NCI-H2107 treated with DMSO at 0.1 percent for 48 hours (cell line): ENCODE results near the gene RASAL1.
"Not testable (repeated sequence)": the region's sequence is repeated elsewhere in the genome, so short reads cannot be mapped to it uniquely, and the experiment has no call there.

ENCODE experiments used
- DNase-seq: peaks from one replicate; lab custom pipeline; 2025; ENCODE audit not compliant: unreplicated experiment; lab: John Stamatoyannopoulos, UW

Gene RASAL1

DNA sequence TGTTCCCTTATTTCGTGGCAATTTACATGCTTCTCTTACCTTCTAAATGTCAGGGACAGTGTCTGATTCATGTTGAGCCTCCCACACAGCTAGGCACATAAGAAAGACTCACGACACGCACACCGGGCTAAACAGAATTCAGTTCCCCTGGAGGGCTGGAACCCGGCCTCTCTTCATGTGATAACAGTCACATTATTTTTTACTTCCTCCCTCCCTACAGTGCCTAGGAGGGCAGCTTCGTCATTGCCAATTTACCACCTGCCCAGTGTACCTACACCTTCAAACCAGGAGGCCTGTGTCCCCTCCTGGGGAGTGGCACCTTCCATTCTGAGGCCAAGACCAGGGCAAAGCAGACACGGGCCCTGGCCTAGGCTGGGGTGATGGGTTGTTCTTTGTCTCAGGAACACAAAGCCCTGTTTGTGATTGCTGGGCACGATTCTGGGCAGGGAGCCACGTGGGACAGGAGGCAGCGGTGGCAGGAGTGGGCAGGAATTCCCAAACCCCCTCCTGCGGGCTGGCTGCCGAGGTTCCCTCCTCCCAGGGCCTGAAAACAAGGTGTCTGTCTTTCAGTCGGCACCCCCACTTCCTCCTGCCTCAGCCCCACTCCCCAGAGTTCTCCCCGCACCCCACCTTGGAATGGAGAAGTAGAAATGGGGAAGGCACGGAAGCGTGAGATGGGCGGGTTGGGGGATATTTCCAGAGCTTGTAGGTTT is 6.8 kb upstream of the RASAL1 start:
- DNase-seq: no peak

- not testable (repeated sequence) for DNase-seq
Observed at GRCh38 chr12:113141716-113142115, 6.2 kb upstream of the RASAL1 start.

DNA sequence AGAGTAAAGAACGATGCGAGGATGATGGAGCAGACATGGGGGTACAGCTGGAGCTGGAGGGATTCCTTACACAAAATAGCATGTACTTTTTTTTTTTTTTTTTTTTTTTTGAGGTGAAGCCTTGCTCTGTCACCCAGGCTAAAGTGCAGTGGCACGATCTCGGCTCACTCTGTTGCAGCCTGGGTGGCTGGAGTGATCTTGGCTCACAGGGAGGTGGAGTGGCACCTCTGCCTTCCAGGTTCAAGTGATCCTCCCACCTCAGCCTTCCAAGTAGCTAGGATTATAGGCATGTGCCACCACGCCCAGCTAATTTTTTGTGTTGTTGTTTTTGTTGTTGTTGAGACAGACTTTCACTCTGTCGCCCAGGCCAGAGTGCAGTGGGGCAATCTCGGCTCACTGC is 5.1 kb upstream of the RASAL1 start:
- no peak for DNase-seq

GRCh38 chr12:113138826-113139225 is 3.3 kb upstream of the RASAL1 start:
- no peak for DNase-seq

DNA sequence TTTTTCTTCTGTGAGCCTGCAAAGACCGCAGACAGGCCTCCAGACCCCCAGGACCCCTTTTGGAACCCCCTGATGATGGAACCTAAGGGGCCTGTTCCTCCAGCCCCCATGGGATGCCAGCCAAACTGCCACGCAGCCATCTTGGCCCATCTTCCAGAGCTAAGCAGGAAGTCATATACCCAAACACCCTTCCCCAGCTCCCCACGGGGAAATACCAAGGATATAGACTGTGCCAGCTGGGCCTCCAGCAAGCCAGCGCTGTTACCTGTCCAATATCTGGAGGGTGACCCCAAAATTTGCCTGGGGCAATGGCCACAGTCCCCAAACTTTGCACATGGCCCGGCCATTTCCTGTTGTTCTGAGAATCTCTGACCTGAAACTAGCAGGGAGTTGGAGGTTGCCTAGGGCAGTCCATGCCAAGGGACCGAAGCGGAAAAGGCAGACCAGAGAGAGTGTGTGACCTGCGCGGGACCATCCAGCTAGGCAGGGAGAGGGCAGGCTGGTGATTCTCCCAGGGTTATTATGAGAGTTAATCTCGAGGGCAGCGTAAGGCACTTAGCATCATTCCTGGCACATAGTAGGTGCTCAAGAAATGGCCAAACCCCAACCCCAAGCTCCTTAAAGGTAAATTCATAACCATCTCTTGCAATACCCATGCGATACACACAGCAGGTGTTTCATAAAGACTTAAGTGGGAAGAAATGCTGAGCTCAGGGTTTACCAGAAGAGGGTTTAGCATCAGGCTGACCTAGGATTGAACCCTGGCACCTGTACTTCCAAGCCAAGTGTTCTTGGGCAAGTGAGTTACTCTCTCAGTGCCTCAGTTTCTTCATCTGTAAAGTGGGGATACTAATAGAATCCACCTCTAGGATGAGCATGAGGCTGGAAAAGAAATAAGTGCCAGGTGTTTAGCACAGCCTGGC is 2.6 kb upstream of the RASAL1 start:
- no peak for DNase-seq

DNA sequence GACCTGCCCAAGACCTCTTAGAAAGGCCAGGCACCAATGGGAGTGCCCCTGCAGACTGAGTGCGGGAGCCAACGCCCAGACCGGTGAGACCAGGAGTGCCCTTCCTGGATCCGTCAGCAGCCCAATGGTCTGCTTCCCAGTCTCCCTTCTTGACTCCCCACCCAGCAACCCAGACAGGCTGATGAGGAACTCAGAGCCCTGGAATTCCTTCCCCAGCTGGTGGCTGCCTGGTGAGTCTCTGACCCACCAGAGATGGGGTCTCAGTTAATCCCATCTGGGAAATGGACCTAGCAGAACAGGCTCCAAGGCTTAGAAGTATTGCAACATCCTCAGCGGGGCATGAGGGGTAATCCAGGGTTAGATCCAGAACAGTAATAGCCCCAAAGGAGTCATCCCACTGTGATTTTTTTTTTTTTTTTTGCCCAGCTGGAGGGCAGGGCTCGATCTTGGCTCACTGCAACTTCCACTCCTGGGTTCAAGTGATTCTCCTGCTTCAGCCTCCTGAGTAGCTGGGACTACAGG is 1.5 kb upstream of the RASAL1 start:
- DNase-seq: no peak

DNA sequence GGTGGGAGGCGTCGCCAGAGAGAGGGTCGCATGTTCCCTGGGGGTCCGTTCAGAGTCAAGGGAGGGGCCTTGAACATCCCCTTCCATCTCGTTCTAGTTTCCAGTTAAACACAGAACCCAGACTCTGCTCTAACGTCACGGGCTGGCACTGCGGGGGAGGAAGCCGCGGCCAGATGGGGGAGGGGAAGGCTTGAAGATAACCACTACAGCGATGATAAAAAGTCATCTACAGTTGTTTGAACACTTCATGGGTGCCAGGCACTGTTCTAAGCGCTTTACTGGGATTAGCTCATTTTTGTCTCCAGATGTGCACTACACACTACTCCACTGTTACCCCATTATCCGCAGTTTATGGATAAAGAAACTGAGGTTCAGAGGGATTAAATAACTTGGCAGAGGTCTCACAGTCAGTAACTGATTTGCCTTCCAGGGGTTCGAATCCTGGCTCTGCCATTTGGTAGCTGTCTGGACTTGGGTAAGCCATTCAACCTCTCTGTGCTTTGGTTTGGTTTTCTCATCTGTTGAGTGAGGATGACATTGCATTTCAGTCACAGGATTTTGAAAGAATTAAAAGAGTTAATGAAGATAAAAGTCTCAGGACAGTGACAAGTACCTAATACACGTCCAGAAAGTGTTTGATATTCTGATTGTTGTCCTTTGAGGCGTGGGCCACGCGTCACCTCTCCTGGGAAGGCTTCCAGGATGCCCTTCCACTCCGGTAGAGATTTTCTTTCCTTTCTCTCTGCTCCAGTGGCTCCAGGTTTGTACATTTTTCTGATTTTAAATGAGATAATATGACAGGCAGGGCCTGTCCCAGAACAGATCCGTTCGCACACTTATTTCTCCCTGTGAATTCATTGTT is 798 bp upstream of the RASAL1 start:
- DNase-seq: no peak

- no peak for DNase-seq
Observed at GRCh38 chr12:113134521-113134951, 1.0 kb downstream of the RASAL1 start.

- DNase-seq: no peak
Observed at GRCh38 chr12:113134071-113134470, 1.5 kb downstream of the RASAL1 start.

GRCh38 chr12:113133666-113134065 is 1.9 kb downstream of the RASAL1 start:
- no peak for DNase-seq

- DNase-seq: no peak
Observed at GRCh38 chr12:113133036-113133435, 2.5 kb downstream of the RASAL1 start.

DNA sequence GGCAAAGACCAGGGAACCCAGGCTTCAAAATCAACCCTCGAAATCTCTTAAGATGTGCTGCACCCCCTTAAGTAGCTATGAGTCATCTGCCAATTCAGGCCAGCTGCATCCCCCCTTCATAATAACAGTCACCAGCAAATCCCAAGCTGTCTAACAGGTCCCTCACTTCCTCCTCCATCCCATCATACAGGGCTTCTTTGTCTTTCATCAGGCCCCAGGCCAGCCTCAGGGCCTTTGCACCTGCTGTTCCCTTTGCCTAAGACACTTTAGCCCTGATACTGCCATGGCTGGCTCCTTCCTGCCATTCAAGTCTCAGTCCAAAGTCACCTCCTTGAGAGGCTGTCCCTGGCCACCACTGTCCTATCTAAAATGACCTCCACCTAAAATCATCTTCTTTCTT is 4.0 kb downstream of the RASAL1 start:
- DNase-seq: no peak

DNA sequence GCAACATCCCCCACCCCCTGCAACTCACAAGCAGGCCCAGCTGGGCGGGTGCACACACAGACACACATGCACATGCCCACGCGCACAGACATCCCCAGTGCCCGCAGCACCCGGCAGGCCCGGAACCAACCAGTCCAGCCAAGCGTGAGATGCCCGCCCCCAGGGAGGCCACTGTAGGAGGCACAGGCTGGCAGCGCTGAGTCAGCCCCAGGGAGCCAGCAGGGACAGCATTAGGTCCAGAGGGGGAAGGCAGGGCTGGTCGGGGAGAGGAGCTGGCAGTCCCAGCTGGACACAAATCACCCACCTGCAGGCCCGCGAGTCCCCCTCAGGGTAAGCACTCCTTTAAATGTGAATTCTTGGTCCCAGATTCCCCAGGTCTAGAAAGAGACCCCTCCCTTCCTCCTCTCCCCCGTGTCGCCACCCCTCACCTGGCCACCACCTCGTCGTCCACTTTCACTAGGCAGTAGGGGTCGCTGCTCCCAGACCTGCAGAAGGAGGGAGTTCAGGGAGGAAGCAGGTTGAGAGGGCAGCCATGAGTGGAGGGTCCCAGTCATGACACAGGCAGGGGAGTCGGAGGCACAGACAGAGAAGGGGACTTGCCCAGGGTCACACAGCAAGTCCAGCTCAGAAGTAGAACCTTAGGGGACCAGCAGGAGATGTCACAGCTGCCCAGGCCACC is 5.0 kb downstream of the RASAL1 start:
- peak; percentile 57 for DNase-seq

DNA sequence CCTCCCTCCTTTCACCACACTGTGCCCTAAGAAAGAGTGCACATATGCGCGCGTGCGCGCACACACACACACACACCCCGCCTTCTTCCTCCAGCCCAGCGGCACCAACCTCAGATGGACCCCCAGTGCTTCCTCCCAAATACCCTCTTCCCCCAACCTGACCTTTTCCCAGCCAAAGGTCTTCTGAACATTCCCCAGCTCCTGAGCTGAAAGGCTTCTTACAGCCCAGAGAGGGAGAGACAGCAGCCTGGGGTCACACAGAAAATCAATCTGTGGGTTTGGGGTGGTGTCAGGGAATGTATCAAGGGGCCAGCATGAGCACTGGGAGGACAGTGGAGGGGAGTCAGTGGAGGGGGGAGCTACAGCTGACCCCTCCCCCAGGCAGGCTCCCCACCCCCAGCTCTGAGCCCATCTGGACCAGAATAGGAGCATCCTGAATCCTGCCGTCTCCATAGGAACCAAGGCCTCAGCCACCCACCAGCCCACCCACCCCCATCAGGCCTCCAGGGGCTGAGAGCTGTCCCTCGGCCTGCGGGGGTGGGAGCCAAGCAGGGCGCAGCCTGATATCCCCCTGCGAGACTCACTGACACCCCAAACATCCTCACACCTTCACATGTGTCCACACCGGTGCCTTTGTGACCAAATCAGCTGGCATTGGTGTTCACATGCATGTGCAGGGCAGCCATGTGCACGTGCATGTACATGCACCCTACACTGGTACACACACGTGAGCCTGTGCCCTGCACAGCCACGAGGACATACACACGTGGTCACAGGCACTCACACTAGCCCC is 5.7 kb downstream of the RASAL1 start:
- no peak for DNase-seq

DNA sequence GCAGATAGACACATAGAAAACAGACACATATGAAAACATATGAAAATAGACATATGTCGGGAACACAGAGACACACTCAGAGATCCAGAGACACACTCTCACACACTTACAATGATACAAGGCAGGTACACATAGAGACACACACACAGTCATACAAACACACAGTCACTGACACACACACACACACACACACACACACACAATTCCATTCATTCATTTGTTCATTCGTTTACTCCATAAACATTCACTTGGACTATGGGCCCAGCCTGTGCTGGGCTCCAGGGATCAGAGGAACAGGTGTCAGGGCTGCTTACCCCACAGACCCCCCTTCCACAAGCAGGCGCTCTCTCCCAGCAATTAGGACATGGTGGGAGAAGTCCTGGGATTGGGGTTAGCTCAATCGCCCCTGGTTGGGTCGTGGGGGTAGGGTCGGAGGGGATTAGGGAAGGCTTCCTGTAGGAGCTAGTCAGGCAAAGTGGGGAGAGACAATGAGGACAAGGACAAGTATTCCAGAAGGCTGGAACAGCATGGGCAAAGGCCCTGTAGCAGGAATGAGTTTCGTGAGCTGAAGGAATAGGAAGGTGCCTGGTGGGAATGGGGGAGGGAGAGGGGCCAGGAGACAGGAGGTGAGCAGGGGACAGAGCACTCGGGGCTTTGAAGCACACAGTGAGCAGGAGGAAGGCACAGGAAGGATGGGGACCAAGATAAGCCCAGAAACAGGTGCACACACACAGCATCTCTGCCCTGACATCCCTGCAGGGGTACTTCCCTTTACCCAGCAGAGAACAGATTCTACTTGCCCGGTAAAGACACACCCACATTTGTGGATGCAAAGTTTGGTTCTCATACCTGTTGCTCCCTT is 6.5 kb downstream of the RASAL1 start:
- DNase-seq: no peak

- DNase-seq: no peak
Observed at GRCh38 chr12:113127791-113128199, 7.8 kb downstream of the RASAL1 start.

DNA sequence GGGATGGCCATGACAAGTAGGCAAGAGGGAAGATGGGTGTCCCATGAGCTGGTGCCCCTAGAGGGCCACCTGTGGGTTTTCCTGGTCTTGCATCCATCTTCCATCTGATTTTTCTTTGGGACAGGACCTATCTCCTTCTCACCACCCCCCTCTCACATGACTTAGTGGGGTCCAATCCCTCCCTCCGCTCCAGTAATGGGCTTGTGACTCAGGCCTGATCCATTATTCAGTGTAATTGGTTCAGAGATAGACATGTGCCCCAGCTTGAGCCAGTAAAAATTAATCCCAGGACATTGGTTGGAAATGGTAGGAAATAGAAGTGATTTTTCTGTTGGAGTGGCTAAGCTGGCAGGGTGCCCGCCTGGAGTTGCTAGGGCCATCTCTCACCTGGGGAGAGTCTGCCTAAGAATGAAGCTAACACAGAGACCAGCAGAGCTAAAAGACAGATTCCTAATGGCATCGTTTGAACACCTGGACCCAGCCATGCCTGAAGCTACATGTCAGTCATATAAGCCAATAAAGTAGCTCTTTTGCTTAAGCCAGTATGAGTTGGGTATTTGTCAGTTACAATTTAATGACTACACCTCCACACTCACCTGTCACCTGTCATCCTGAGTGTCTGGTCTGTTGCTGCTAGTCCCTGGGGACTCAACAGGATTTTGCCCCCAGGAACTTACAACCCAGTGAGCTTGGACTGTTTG is 14.7 kb downstream of the RASAL1 start:
- no peak for DNase-seq

GRCh38 chr12:113119980-113120669 is 15.4 kb downstream of the RASAL1 start:
- DNase-seq: no peak
